LNCAP (cell line): ENCODE measurements around the gene SELENON.

Source experiments
- TF ChIP-seq, protein P1 (sequence below): fragments of 450-650 bp; IDR thresholded peaks from 2 replicates; pipeline ENCODE4 v1.5.1; 2017; ENCODE audit warnings: mild to moderate bottlenecking

The SELENON gene

DNA sequence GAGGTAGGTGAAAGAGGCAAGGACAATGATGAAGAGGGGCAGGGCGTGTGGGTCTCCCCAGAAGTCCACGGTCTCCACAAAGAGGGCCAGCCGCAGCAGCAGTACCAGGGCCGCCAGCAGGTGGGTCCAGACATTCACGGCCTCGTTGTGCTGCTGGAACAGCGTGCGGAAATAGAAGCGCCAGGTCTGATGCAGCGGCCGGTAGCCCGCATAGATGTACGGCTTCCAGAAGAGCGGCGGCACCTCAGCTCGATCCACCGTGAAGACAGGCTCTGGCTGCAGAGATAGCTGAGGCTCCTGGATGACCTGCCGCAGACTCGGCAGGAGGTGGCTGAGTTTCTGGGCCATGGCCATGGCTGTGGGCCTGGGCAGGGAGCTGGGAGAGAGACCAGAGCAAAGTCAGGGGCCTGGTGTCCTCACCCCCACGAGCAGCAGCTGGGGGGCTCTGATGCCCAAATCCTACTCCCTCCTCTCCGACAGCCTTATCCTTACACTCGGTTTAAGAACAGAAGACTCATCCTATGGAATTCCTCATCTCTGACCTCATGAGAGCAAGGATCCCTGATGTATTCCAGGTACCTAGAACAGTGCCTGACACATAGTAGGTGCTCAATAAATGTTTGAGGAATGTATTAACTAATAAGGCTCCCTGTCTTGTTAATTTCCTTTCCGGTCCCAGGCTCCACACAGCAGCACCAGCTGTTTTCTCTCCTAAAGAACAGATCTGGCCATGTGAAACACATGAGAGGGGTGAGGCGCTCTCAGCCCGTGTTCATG, 63.7 kb downstream of the SELENON start:
- TF ChIP-seq, protein P1, sequence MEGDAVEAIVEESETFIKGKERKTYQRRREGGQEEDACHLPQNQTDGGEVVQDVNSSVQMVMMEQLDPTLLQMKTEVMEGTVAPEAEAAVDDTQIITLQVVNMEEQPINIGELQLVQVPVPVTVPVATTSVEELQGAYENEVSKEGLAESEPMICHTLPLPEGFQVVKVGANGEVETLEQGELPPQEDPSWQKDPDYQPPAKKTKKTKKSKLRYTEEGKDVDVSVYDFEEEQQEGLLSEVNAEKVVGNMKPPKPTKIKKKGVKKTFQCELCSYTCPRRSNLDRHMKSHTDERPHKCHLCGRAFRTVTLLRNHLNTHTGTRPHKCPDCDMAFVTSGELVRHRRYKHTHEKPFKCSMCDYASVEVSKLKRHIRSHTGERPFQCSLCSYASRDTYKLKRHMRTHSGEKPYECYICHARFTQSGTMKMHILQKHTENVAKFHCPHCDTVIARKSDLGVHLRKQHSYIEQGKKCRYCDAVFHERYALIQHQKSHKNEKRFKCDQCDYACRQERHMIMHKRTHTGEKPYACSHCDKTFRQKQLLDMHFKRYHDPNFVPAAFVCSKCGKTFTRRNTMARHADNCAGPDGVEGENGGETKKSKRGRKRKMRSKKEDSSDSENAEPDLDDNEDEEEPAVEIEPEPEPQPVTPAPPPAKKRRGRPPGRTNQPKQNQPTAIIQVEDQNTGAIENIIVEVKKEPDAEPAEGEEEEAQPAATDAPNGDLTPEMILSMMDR = no peak

DNA sequence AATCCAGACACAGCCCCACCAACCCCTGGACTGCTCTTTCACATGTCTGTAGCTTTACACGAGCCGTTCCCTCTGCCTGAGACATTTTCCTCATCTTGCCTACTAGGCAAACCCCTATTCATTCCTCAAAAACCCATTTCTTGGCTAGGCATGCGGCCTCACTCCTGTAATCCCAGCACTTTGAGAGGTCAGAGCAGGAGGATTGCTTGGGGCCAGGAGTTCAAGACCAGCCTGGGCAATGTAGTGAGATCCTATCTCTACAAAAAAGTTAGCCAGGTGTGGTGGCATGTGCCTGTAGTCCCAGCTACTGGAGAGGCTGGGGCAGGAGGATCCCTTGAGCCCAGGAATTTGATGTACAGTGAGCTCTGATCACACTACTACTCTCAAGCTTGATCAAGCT, 64.4 kb downstream of the SELENON start:
- TF ChIP-seq, protein P1 = no peak

DNA sequence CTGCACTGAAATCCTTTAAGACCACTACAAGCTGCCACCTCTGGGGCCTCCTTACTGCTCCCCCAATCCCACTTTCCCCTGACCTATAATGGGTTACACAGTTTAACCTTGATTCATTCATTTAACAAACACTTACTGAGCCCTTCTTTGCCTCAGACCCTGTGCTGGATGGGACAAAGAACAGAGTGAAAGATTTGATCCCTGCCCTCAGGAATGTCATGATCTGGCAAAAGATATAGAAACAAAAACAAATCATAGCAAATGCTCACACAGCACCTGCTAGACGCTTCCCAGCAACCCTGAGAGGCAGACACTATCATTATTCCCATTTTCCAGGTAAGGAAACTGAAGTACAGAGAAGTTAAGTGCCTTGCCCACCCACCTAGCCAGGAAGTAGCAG, 66.3 kb downstream of the SELENON start:
- TF ChIP-seq, protein P1 = no peak

DNA sequence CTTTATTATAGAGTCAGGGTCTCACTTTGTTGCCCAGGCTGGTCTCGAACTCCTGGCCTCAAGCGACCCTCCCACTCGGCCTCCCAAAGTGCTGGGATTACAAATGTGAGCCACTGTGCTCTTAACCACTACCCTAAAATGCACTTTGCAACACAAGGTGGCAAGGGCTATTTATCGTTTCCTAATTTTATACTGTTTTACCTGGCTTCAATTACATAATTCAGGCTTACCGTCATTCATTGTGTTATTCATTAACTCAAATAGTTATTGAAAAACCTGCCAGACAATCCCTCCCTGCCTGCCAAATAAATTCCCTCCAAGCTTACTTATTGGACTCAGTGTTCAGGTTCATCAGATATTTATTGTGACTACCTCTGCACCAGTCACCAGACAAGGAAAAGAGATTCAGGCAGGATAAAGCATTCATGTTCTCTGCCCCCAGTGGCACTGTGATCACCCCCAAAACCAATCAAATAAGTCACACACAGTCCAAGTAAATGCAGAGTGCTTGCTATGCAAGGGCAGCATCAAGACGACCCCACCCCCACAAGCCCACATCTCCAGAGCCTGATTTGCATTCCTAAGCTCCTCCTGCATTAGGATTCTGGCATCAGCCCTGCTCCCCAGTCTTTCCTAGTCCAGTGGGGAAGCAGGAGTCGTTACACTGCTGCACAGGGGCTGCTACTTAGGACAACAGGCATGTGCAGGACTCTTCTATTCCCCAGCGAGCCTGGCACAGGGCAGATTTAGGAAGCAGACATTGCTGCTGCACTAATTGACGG, 67.4 kb downstream of the SELENON start:
- TF ChIP-seq, protein P1 = no peak
